ENCODE measurements around the gene CMTM8.

DNA sequence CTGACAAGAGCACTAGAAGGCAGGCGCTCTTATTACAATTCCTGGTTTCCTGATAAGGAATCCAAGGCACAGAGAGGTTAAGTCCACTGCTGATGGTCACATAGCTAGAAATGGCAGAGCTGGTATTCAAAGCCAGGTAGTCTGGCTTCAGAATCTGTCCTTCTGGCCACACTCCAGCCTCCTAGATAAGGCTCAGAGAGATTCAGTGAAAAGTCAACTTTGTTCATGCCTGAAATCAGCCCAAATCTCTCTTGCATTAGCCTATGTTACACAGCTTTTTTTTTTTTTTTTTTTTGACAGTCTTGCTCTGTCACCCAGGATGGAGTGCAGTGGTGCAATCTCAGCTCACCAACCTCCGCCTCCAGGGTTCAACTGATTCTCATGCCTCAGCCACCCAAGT lies 21.1 kb upstream of the CMTM8 start:
- TF ChIP-seq, protein P1, sequence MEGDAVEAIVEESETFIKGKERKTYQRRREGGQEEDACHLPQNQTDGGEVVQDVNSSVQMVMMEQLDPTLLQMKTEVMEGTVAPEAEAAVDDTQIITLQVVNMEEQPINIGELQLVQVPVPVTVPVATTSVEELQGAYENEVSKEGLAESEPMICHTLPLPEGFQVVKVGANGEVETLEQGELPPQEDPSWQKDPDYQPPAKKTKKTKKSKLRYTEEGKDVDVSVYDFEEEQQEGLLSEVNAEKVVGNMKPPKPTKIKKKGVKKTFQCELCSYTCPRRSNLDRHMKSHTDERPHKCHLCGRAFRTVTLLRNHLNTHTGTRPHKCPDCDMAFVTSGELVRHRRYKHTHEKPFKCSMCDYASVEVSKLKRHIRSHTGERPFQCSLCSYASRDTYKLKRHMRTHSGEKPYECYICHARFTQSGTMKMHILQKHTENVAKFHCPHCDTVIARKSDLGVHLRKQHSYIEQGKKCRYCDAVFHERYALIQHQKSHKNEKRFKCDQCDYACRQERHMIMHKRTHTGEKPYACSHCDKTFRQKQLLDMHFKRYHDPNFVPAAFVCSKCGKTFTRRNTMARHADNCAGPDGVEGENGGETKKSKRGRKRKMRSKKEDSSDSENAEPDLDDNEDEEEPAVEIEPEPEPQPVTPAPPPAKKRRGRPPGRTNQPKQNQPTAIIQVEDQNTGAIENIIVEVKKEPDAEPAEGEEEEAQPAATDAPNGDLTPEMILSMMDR (IDR thresholded peaks at IDR 0.05): no peak
- no peak for TF ChIP-seq EP300 (IDR thresholded peaks at IDR 0.05)
- no peak for TF ChIP-seq POLR2A (IDR thresholded peaks at IDR 0.05)
